CD4-positive, CD25-positive, alpha-beta regulatory T cell (primary cell): ENCODE results near the gene BTRC. TPM values are rescaled to one million over a fixed set of nuclear protein-coding genes. Genes with fewer than 3 reads are reported as not detected.
"Not testable (repeated sequence)": the region's sequence is repeated elsewhere in the genome, so short reads cannot be mapped to it uniquely, and the experiment has no call there.

Experiments
- ATAC-seq, 2 donors: fragments of 150-1000 bp; cut with Tn5 transposase; one replicate each; pipeline ENCODE4 v1.10.0; 2021; ENCODE audit warnings: low read depth in 2 of 2, moderate number of reproducible peaks in 2 of 2, moderate library complexity in 1 of 2
- DNase-seq, 3 donors: peaks; one replicate each; pipeline versions ENCODE4 v3.0.0 to v3.0.0-alpha.2; 2012 to 2022; ENCODE audit warnings: mixed read lengths in 1 of 3
- H3K27ac ChIP-seq: one replicate; pipeline ENCODE4 v1.7.0; 2013; ENCODE audit warnings: mild to moderate bottlenecking, low read length; ENCODE audit not compliant: insufficient read depth, poor library complexity, severe bottlenecking
- H3K27me3 ChIP-seq: one replicate; pipeline ENCODE4 v1.7.0; 2013; ENCODE audit warnings: low read length; ENCODE audit not compliant: control insufficient read depth, insufficient read depth
- H3K36me3 ChIP-seq: one replicate; pipeline ENCODE4 v1.7.0; 2013; ENCODE audit warnings: mild to moderate bottlenecking, low read length, moderate library complexity; ENCODE audit not compliant: control insufficient read depth, insufficient read depth
- H3K4me1 ChIP-seq: 2 replicates; pipeline ENCODE4 v1.7.0; 2013; ENCODE audit warnings: mild to moderate bottlenecking, low read length; ENCODE audit not compliant: insufficient read depth, control insufficient read depth, poor library complexity, severe bottlenecking
- H3K4me3 ChIP-seq: one replicate; pipeline ENCODE4 v1.7.0; 2013; ENCODE audit warnings: low read depth, mild to moderate bottlenecking, low read length, moderate library complexity
- H3K9me3 ChIP-seq, 2 experiments: 1 replicate in 1 of 2; 2 replicates in 1 of 2; pipeline ENCODE4 v1.7.0; 2013; ENCODE audit warnings: low read length in 2 of 2, mild to moderate bottlenecking in 1 of 2, moderate library complexity in 1 of 2; ENCODE audit not compliant: control insufficient read depth in 2 of 2
- H3K27ac Mint-ChIP-seq, 3 donors: one replicate each; pipeline ENCODE4 v1.8.0; 2020 to 2022; ENCODE audit warnings: mild to moderate bottlenecking in 3 of 3, mixed read lengths in 3 of 3, moderate library complexity in 2 of 3
- H3K27me3 Mint-ChIP-seq: one replicate; pipeline ENCODE4 v1.8.0; 2022; ENCODE audit warnings: mild to moderate bottlenecking, mixed read lengths
- H3K36me3 Mint-ChIP-seq: one replicate; pipeline ENCODE4 v1.8.0; 2020; ENCODE audit warnings: mixed read lengths
- H3K4me1 Mint-ChIP-seq, 4 donors: one replicate each; pipeline ENCODE4 v1.8.0; 2020 to 2022; ENCODE audit warnings: mixed read lengths in 4 of 4, mild to moderate bottlenecking in 1 of 4
- H3K4me3 Mint-ChIP-seq, 4 donors: one replicate each; pipeline ENCODE4 v1.8.0; 2020 to 2022; ENCODE audit warnings: mild to moderate bottlenecking in 4 of 4, mixed read lengths in 4 of 4, moderate library complexity in 3 of 4
- H3K9me3 Mint-ChIP-seq, 7 donors: one replicate each; pipeline ENCODE4 v1.8.0; 2020 to 2022; ENCODE audit warnings: mixed read lengths in 7 of 7, mild to moderate bottlenecking in 3 of 7, moderate library complexity in 2 of 7
- polyA plus RNA-seq, 4 donors: library from polyadenylated mRNA; unstranded; fragments of 300-500 nt; fragmentation: Illumina TruSeq; gene quantifications; one replicate each; pipeline ENCODE4 v1.2.3, GENCODE V29; 2021
- total RNA-seq: library from RNA; stranded (reverse); gene quantifications from one replicate; pipeline ENCODE4 v1.2.3, GENCODE V29; 2022

Gene BTRC
- total and polyA plus RNA-seq, 5 donors from 2014 or later = 6.1 to 17.8 (median 8.9) TPM

- Mint-ChIP-seq H3K27me3 (peaks cover 28% of the 10 kb centered on the region), H3K27ac (no peak overlapping the region), H3K4me1 (peaks cover 12 to 31% (median 21%) of the 10 kb centered on the region in 4 donors), H3K4me3 (peak overlapping the region in 1 of 4 donors; percentile 3), H3K9me3 (peaks cover 0 to 4% (median 0%) of the 10 kb centered on the region in 7 donors), H3K36me3 (peaks cover 7% of the 10 kb centered on the region)
- no peak overlapping the region for H3K27ac ChIP-seq
- DNase-seq (no peak), ATAC-seq (no peak)
- H3K4me1 ChIP-seq = peaks cover 10% of the 10 kb centered on the region
- no peaks in the 10 kb centered on the region for H3K36me3 ChIP-seq
- no peak overlapping the region for H3K4me3 ChIP-seq
- peaks cover 10% of the 10 kb centered on the region for H3K27me3 ChIP-seq
- no peaks in the 10 kb centered on the region for H3K9me3 ChIP-seq
Measured at GRCh38 chr10:101351477-101351876, 2.5 kb upstream of the BTRC start.

GRCh38 chr10:101352857-101353256 lies 1.1 kb upstream of the BTRC start:
- not testable (repeated sequence) for H3K9me3 Mint-ChIP-seq, H3K36me3 ChIP-seq, H3K27ac Mint-ChIP-seq, H3K27me3 ChIP-seq, DNase-seq, H3K9me3 ChIP-seq, H3K4me3 ChIP-seq, H3K27ac ChIP-seq, ATAC-seq, H3K36me3 Mint-ChIP-seq
- Mint-ChIP-seq H3K4me1 (peaks cover 15 to 36% (median 24%) of the 10 kb centered on the region in 4 donors), H3K4me3 (peak overlapping the region in 1 of 4 donors; percentile 96), H3K27me3 (peaks cover 28% of the 10 kb centered on the region)
- H3K4me1 ChIP-seq = peaks cover 10% of the 10 kb centered on the region

GRCh38 chr10:101354328-101355071 lies 535 bp downstream of the BTRC start:
- H3K27ac Mint-ChIP-seq = peak overlapping the region; percentile 74 to 97 (median 97)
- Histone ChIP-seq H3K27ac (peak overlapping the region; percentile 85), H3K27me3 (peaks cover 10% of the 10 kb centered on the region), H3K9me3 (no peaks in the 10 kb centered on the region), H3K36me3 (no peaks in the 10 kb centered on the region), H3K4me1 (peaks cover 10% of the 10 kb centered on the region), H3K4me3 (peak overlapping the region; percentile 87)
- peaks cover 0 to 4% (median 0%) of the 10 kb centered on the region in 7 donors for H3K9me3 Mint-ChIP-seq
- no peak for ATAC-seq
- H3K4me1 Mint-ChIP-seq = peaks cover 19 to 44% (median 31%) of the 10 kb centered on the region in 4 donors
- H3K36me3 Mint-ChIP-seq = peaks cover 15% of the 10 kb centered on the region
- peak overlapping the region; percentile 93 to 99 (median 97) for H3K4me3 Mint-ChIP-seq
- peak in 2 of 3 donors; percentile 23 to 50 for DNase-seq
- peaks cover 15% of the 10 kb centered on the region for H3K27me3 Mint-ChIP-seq

GRCh38 chr10:101355072-101355706 lies 1.2 kb downstream of the BTRC start:
- Mint-ChIP-seq H3K4me1 (peaks cover 19 to 44% (median 31%) of the 10 kb centered on the region in 4 donors), H3K27me3 (peaks cover 9% of the 10 kb centered on the region), H3K9me3 (peaks cover 0 to 4% (median 0%) of the 10 kb centered on the region in 7 donors), H3K4me3 (peak overlapping the region; percentile 93 to 99 (median 97)), H3K36me3 (peaks cover 15% of the 10 kb centered on the region), H3K27ac (peak overlapping the region in 2 of 3 donors; percentile 97)
- no peaks in the 10 kb centered on the region for H3K9me3 ChIP-seq
- peak overlapping the region; percentile 87 for H3K4me3 ChIP-seq
- DNase-seq = no peak
- peaks cover 10% of the 10 kb centered on the region for H3K4me1 ChIP-seq
- no peak overlapping the region for H3K27ac ChIP-seq
- peaks cover 9% of the 10 kb centered on the region for H3K27me3 ChIP-seq
- no peaks in the 10 kb centered on the region for H3K36me3 ChIP-seq
- ATAC-seq = no peak

- Histone ChIP-seq H3K27me3 (peaks cover 4% of the 10 kb centered on the region), H3K4me1 (peaks cover 10% of the 10 kb centered on the region), H3K9me3 (no peaks in the 10 kb centered on the region), H3K27ac (no peak overlapping the region), H3K4me3 (no peak overlapping the region), H3K36me3 (no peaks in the 10 kb centered on the region)
- Mint-ChIP-seq H3K4me3 (peak overlapping the region; percentile 25 to 98 (median 64)), H3K9me3 (peaks cover 0 to 3% (median 0%) of the 10 kb centered on the region in 7 donors), H3K27ac (no peak overlapping the region), H3K36me3 (peaks cover 15% of the 10 kb centered on the region), H3K4me1 (peaks cover 19 to 44% (median 31%) of the 10 kb centered on the region in 4 donors), H3K27me3 (peaks cover 7% of the 10 kb centered on the region)
- DNase-seq (no peak), ATAC-seq (no peak)
Measured at GRCh38 chr10:101356132-101356531, 2.2 kb downstream of the BTRC start.

- H3K9me3 ChIP-seq = no peaks in the 10 kb centered on the region
- no peaks in the 10 kb centered on the region for H3K36me3 ChIP-seq
- Mint-ChIP-seq H3K27me3 (peaks cover 7% of the 10 kb centered on the region), H3K36me3 (peaks cover 15% of the 10 kb centered on the region), H3K9me3 (peaks cover 0 to 3% (median 0%) of the 10 kb centered on the region in 7 donors), H3K27ac (no peak overlapping the region), H3K4me3 (no peak overlapping the region), H3K4me1 (peaks cover 24 to 51% (median 33%) of the 10 kb centered on the region in 4 donors)
- no peak for ATAC-seq
- no peak overlapping the region for H3K27ac ChIP-seq
- peaks cover 10% of the 10 kb centered on the region for H3K4me1 ChIP-seq
- H3K4me3 ChIP-seq = no peak overlapping the region
- no peaks in the 10 kb centered on the region for H3K27me3 ChIP-seq
- DNase-seq = no peak
Measured at GRCh38 chr10:101357958-101358357, 4.0 kb downstream of the BTRC start.

GRCh38 chr10:101358706-101359300 lies 4.8 kb downstream of the BTRC start:
- ATAC-seq (no peak), DNase-seq (no peak)
- H3K27me3 Mint-ChIP-seq = peaks cover 2% of the 10 kb centered on the region
- peaks cover 14% of the 10 kb centered on the region for H3K36me3 Mint-ChIP-seq
- peaks cover 24 to 44% (median 30%) of the 10 kb centered on the region in 4 donors for H3K4me1 Mint-ChIP-seq
- no peaks in the 10 kb centered on the region for H3K27me3 ChIP-seq
- no peak overlapping the region for H3K27ac ChIP-seq
- H3K4me3 ChIP-seq = no peak overlapping the region
- H3K27ac Mint-ChIP-seq = no peak overlapping the region
- peaks cover 10% of the 10 kb centered on the region for H3K4me1 ChIP-seq
- no peaks in the 10 kb centered on the region for H3K36me3 ChIP-seq
- no peaks in the 10 kb centered on the region for H3K9me3 Mint-ChIP-seq
- H3K4me3 Mint-ChIP-seq = peak overlapping the region in 2 of 4 donors; percentile 5 to 31
- H3K9me3 ChIP-seq = no peaks in the 10 kb centered on the region
